Large intestine (tissue), 3 donors: ENCODE results near the gene MTRR. TPM values are rescaled to one million over a fixed set of nuclear protein-coding genes. Genes with fewer than 3 reads are reported as not detected.

ENCODE experiments used
- DNase-seq, 2 donors: peaks; one replicate each; pipeline versions ENCODE4 v3.0.0 to v3.0.0-alpha.2; 2013
- H3K27ac ChIP-seq: one replicate; pipeline ENCODE4 v1.5.1; 2013; ENCODE audit warnings: low read length
- H3K27me3 ChIP-seq: 2 replicates; pipeline ENCODE4 v1.6.1; 2013; ENCODE audit warnings: low read length; ENCODE audit not compliant: control insufficient read depth, insufficient read depth
- H3K36me3 ChIP-seq: 2 replicates; pipeline ENCODE4 v1.6.1; 2013; ENCODE audit warnings: low read length; ENCODE audit not compliant: control insufficient read depth, insufficient read depth
- H3K4me1 ChIP-seq: one replicate; pipeline ENCODE4 v1.6.1; 2013; ENCODE audit warnings: low read length; ENCODE audit not compliant: control insufficient read depth, insufficient read depth
- H3K4me3 ChIP-seq: one replicate; pipeline ENCODE4 v1.5.1; 2013; ENCODE audit warnings: low read length
- H3K9me3 ChIP-seq: one replicate; pipeline ENCODE4 v1.6.1; 2013; ENCODE audit warnings: mild to moderate bottlenecking, low read depth, low read length, moderate library complexity; ENCODE audit not compliant: control insufficient read depth
- WGBS: methylation state at CpG from one replicate; pipeline ENCODE4 v1.1.5; 2013; ENCODE audit warnings: low lambda C conversion rate; ENCODE audit not compliant: insufficient coverage; 5-methylcytosine and 5-hydroxymethylcytosine counted together
- polyA plus RNA-seq: library from polyadenylated mRNA; unstranded; fragments of 120-200 nt; gene quantifications from one replicate; pipeline ENCODE4 v1.2.1, GENCODE V29; 2013

The MTRR gene
- polyA plus RNA-seq, 1 donor = 48.1 TPM

- peaks cover 5% of the 10 kb centered on the region for H3K4me1 ChIP-seq
- H3K36me3 ChIP-seq = peaks cover 42% of the 10 kb centered on the region
- H3K4me3 ChIP-seq = no peak overlapping the region
- no peak overlapping the region for H3K27ac ChIP-seq
- H3K9me3 ChIP-seq = no peaks in the 10 kb centered on the region
- no peak for DNase-seq
- WGBS = 100% methylated on average over 1 of the region's 9 CpGs
- H3K27me3 ChIP-seq = no peaks in the 10 kb centered on the region
Measured at GRCh38 chr5:7873216-7873615, 4.3 kb downstream of the MTRR start.

- Histone ChIP-seq H3K36me3 (peaks cover 49% of the 10 kb centered on the region), H3K4me1 (peaks cover 12% of the 10 kb centered on the region), H3K27me3 (no peaks in the 10 kb centered on the region), H3K27ac (no peak overlapping the region), H3K4me3 (no peak overlapping the region), H3K9me3 (peaks cover 4% of the 10 kb centered on the region)
- no peak for DNase-seq
- no CpG with 5 or more reads among the region's 2 CpGs for WGBS
Measured at GRCh38 chr5:7874639-7875038, 5.7 kb downstream of the MTRR start.

GRCh38 chr5:7875151-7875550, 6.2 kb downstream of the MTRR start:
- peaks cover 54% of the 10 kb centered on the region for H3K36me3 ChIP-seq
- no peak overlapping the region for H3K27ac ChIP-seq
- H3K4me3 ChIP-seq = no peak overlapping the region
- no peak for DNase-seq
- no peaks in the 10 kb centered on the region for H3K27me3 ChIP-seq
- 89% methylated on average over 1 of the region's 4 CpGs for WGBS
- H3K9me3 ChIP-seq = peaks cover 9% of the 10 kb centered on the region
- peaks cover 14% of the 10 kb centered on the region for H3K4me1 ChIP-seq

DNA sequence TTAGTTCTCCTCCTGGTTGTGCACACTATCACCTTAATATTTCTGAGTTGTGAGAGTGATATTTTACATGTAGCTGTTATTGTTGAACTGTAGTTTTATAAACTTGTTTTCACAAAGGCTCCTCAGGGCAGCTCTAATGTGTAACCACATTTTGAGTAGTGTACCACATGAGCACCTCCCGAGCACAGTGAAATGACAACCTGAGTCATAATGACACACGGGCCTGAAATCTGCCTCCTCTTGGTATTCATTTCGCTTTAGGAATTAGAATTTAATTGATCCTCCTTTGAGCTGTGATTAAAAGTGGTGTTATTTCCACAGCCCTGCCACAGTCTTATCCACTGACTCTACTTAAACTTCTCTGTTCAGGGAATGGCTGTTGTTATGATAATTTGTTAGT, 7.9 kb downstream of the MTRR start:
- Histone ChIP-seq H3K27me3 (no peaks in the 10 kb centered on the region), H3K36me3 (peaks cover 72% of the 10 kb centered on the region), H3K4me3 (no peak overlapping the region), H3K27ac (no peak overlapping the region), H3K4me1 (peaks cover 14% of the 10 kb centered on the region), H3K9me3 (peaks cover 15% of the 10 kb centered on the region)
- WGBS = no CpG with 5 or more reads among the region's 3 CpGs
- DNase-seq = no peak

DNA sequence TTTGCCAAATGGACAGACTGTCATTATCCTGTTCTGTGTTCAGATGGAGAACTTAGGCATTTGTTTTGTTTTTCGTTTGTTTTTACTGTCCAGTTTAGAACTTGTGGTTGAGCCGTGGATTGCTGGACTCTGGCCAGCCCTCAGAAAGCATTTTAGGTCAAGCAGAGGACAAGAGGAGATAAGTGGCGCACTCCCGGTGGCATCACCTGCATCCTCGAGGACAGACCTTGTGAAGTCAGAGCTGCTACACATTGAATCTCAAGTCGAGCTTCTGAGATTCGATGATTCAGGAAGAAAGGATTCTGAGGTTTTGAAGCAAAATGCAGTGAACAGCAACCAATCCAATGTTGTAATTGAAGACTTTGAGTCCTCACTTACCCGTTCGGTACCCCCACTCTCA, 8.9 kb downstream of the MTRR start:
- Histone ChIP-seq H3K36me3 (peaks cover 76% of the 10 kb centered on the region), H3K4me3 (no peak overlapping the region), H3K4me1 (peaks cover 14% of the 10 kb centered on the region), H3K27me3 (no peaks in the 10 kb centered on the region), H3K27ac (peak overlapping the region; percentile 76), H3K9me3 (peaks cover 15% of the 10 kb centered on the region)
- DNase-seq = peak; percentile 64 to 67
- WGBS = no CpG with 5 or more reads among the region's 9 CpGs

DNA sequence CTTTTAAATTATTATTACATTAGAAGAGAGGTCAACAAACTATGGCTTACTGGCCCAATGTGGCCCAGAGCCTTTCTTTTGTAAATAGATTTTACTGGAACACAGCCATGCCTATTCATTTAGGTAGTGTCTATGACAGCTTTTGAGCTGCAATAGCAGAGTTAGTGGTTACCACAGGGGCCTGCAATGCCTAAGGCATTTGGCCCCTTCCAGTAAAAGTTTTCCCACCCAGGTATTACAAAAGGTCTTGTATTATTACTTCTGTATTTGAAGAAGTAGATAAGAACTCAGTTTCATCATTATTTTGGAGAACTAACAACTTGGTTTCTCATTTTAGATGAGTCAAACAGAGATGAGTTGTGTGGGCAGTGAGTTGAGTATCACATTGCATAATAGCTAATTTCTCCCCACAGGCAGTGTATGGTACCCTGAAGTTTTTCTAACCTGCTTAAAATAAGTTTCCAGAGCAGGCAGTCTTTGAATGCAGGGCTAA, 9.5 kb downstream of the MTRR start:
- peaks cover 77% of the 10 kb centered on the region for H3K36me3 ChIP-seq
- H3K4me1 ChIP-seq = peaks cover 14% of the 10 kb centered on the region
- H3K27me3 ChIP-seq = no peaks in the 10 kb centered on the region
- H3K9me3 ChIP-seq = peaks cover 15% of the 10 kb centered on the region
- peak overlapping the region; percentile 76 for H3K27ac ChIP-seq
- H3K4me3 ChIP-seq = no peak overlapping the region
- DNase-seq = no peak

- no CpG with 5 or more reads among the region's 4 CpGs for WGBS
- no peak for DNase-seq
- H3K36me3 ChIP-seq = peaks cover 71% of the 10 kb centered on the region
- no peaks in the 10 kb centered on the region for H3K27me3 ChIP-seq
- H3K27ac ChIP-seq = no peak overlapping the region
- H3K4me3 ChIP-seq = no peak overlapping the region
- peaks cover 14% of the 10 kb centered on the region for H3K4me1 ChIP-seq
- peaks cover 15% of the 10 kb centered on the region for H3K9me3 ChIP-seq
Measured at GRCh38 chr5:7881091-7881490, 12.1 kb downstream of the MTRR start.

DNA sequence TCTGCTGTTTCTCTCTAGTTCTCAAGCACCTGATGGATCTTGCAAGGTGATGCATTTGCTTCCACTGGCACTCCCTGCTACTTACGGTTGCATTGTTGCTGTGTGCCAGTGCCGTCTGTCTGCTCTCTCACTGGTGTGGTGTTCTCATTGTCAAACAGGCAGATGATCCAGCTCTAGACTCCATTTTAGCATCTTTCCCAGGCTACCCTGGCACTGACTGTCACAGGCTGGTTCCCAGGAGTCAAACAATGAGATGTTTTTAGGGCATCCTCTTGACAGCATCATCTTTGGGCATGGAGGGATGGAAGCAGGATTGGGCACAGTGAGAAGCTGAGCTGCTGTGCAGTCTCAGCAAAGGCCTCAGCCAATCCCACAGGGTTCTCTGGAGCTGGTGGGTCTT, 12.9 kb downstream of the MTRR start:
- H3K27me3 ChIP-seq = no peaks in the 10 kb centered on the region
- peaks cover 14% of the 10 kb centered on the region for H3K4me1 ChIP-seq
- H3K4me3 ChIP-seq = no peak overlapping the region
- H3K36me3 ChIP-seq = peaks cover 70% of the 10 kb centered on the region
- no CpG with 5 or more reads among the region's 2 CpGs for WGBS
- no peak for DNase-seq
- no peak overlapping the region for H3K27ac ChIP-seq
- peaks cover 15% of the 10 kb centered on the region for H3K9me3 ChIP-seq

DNA sequence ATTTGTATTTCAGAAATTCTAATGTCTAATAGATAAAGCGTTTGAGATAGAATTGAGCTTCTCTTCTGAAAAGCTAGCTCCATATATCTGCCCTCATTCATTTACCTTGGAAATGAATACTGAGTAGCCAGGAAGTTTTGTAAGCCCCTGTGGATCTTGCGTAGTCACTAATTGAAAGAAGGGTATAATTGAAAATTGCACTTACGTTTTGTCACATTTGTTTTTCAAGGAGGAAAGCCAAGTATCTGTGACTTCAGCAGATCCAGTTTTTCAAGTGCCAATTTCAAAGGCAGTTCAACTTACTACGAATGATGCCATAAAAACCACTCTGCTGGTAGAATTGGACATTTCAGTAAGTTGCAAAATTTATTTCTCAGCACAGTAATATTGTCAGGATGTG, 14.0 kb downstream of the MTRR start:
- WGBS = 100% methylated on average over 2 of the region's 4 CpGs

GRCh38 chr5:7884491-7885267, 15.7 kb downstream of the MTRR start:
- Histone ChIP-seq H3K36me3 (peaks cover 69% of the 10 kb centered on the region), H3K9me3 (peaks cover 11% of the 10 kb centered on the region), H3K27me3 (no peaks in the 10 kb centered on the region), H3K4me1 (peaks cover 2% of the 10 kb centered on the region), H3K27ac (no peak overlapping the region), H3K4me3 (no peak overlapping the region)
- 68% methylated on average over 2 of the region's 5 CpGs for WGBS
- no peak for DNase-seq

More for the DNA sequence above, 14.0 kb downstream of the MTRR start:
- Histone ChIP-seq H3K36me3 (peaks cover 66% of the 10 kb centered on the region), H3K4me3 (no peak overlapping the region), H3K27ac (no peak overlapping the region), H3K4me1 (peaks cover 12% of the 10 kb centered on the region), H3K27me3 (no peaks in the 10 kb centered on the region), H3K9me3 (peaks cover 15% of the 10 kb centered on the region)
- DNase-seq = no peak
